ENCODE results near the gene KCTD8. TPM values are rescaled to one million over a fixed set of nuclear protein-coding genes. Genes with fewer than 3 reads are reported as not detected.

Gene KCTD8
- total RNA-seq, 1 donor from 2014 or later: not detected

- Mint-ChIP-seq H3K9me3 (no peaks in the 10 kb centered on the region), H3K27ac (no peak overlapping the region), H3K27me3 (ENCODE audit: insufficient read depth, low read depth) (no peaks in the 10 kb centered on the region), H3K4me1 (no peaks in the 10 kb centered on the region), H3K4me3 (no peak overlapping the region), H3K36me3 (no peaks in the 10 kb centered on the region)
- no peaks in the 10 kb centered on the region for H3K36me3 ChIP-seq
- no peaks in the 10 kb centered on the region for H3K27me3 ChIP-seq
- no peak overlapping the region for H2AFZ ChIP-seq (replicated peaks)
- H3K9ac ChIP-seq: no peak overlapping the region
- H3K4me2 ChIP-seq: no peak overlapping the region
- TF ChIP-seq EZH2 (IDR thresholded peaks at IDR 0.05): no peak
- no peak for TF ChIP-seq CTCF (IDR thresholded peaks at IDR 0.05)
- no peak for TF ChIP-seq EZH2phosphoT487 (IDR thresholded peaks at IDR 0.05)
- H3F3A ChIP-seq (ENCODE audit: low read depth): no peaks in the 10 kb centered on the region
- no peak overlapping the region for H3K27ac ChIP-seq
- no peaks in the 10 kb centered on the region for H3K9me3 ChIP-seq (ENCODE audit: low read depth)
- no peaks in the 10 kb centered on the region for H3K4me1 ChIP-seq
- H3K79me2 ChIP-seq (ENCODE audit: low read depth): no peaks in the 10 kb centered on the region
- no peaks in the 10 kb centered on the region for H4K20me1 ChIP-seq (ENCODE audit: low read depth)
- H3K4me3 ChIP-seq: no peak overlapping the region
- no peak for DNase-seq (ENCODE audit: low spot score)
These were observed 169.5 kb downstream of the KCTD8 start for GRCh38 chr4:44279066-44279465.

GRCh38 chr4:44257461-44257860 lies 191.1 kb downstream of the KCTD8 start:
- Histone ChIP-seq H3K4me2 (no peak overlapping the region), H3K4me3 (no peak overlapping the region), H3F3A (ENCODE audit: low read depth) (no peaks in the 10 kb centered on the region), H3K4me1 (peaks cover 10% of the 10 kb centered on the region), H3K36me3 (no peaks in the 10 kb centered on the region), H3K9me3 (ENCODE audit: low read depth) (no peaks in the 10 kb centered on the region), H3K27me3 (no peaks in the 10 kb centered on the region), H3K79me2 (ENCODE audit: low read depth) (no peaks in the 10 kb centered on the region), H2AFZ (replicated peaks) (peak overlapping the region; percentile 22), H3K27ac (no peak overlapping the region), H4K20me1 (ENCODE audit: low read depth) (no peaks in the 10 kb centered on the region), H3K9ac (no peak overlapping the region)
- H3K27me3 Mint-ChIP-seq (ENCODE audit: insufficient read depth, low read depth): no peaks in the 10 kb centered on the region
- no peak for TF ChIP-seq CTCF (IDR thresholded peaks at IDR 0.05)
- no peaks in the 10 kb centered on the region for H3K9me3 Mint-ChIP-seq
- no peak overlapping the region for H3K4me3 Mint-ChIP-seq
- H3K27ac Mint-ChIP-seq: no peak overlapping the region
- no peak for DNase-seq (ENCODE audit: low spot score)
- H3K36me3 Mint-ChIP-seq: no peaks in the 10 kb centered on the region
- H3K4me1 Mint-ChIP-seq: peaks cover 3% of the 10 kb centered on the region

- H3K27me3 ChIP-seq: no peaks in the 10 kb centered on the region
- no peak overlapping the region for H3K4me2 ChIP-seq
- Mint-ChIP-seq H3K27me3 (ENCODE audit: insufficient read depth, low read depth) (no peaks in the 10 kb centered on the region), H3K4me1 (peaks cover 3% of the 10 kb centered on the region), H3K9me3 (no peaks in the 10 kb centered on the region), H3K36me3 (no peaks in the 10 kb centered on the region), H3K27ac (no peak overlapping the region), H3K4me3 (no peak overlapping the region)
- peak; percentile 50 for DNase-seq (ENCODE audit: low spot score)
- H4K20me1 ChIP-seq (ENCODE audit: low read depth): no peaks in the 10 kb centered on the region
- H2AFZ ChIP-seq (replicated peaks): no peak overlapping the region
- H3K79me2 ChIP-seq (ENCODE audit: low read depth): no peaks in the 10 kb centered on the region
- peak; percentile 43 for TF ChIP-seq CTCF (IDR thresholded peaks at IDR 0.05)
- TF ChIP-seq EZH2 (IDR thresholded peaks at IDR 0.05): no peak
- peaks cover 10% of the 10 kb centered on the region for H3K4me1 ChIP-seq
- H3F3A ChIP-seq (ENCODE audit: low read depth): no peaks in the 10 kb centered on the region
- H3K4me3 ChIP-seq: no peak overlapping the region
- H3K36me3 ChIP-seq: no peaks in the 10 kb centered on the region
- no peak overlapping the region for H3K27ac ChIP-seq
- H3K9me3 ChIP-seq (ENCODE audit: low read depth): no peaks in the 10 kb centered on the region
- H3K9ac ChIP-seq: no peak overlapping the region
These were observed 192.2 kb downstream of the KCTD8 start for GRCh38 chr4:44256414-44256813.

- no peak overlapping the region for H3K27ac Mint-ChIP-seq
- H3K9me3 Mint-ChIP-seq: no peaks in the 10 kb centered on the region
- H3K4me1 ChIP-seq: no peaks in the 10 kb centered on the region
These were observed 211.0 kb downstream of the KCTD8 start for GRCh38 chr4:44237643-44238042.

More at GRCh38 chr4:44237643-44238042, 211.0 kb downstream of the KCTD8 start:
- no peak overlapping the region for H3K9ac ChIP-seq
- H3K79me2 ChIP-seq (ENCODE audit: low read depth): no peaks in the 10 kb centered on the region
- no peak overlapping the region for H2AFZ ChIP-seq (replicated peaks)
- no peak overlapping the region for H3K27ac ChIP-seq
- no peak overlapping the region for H3K4me2 ChIP-seq
- Mint-ChIP-seq H3K27me3 (ENCODE audit: insufficient read depth, low read depth) (no peaks in the 10 kb centered on the region), H3K4me3 (no peak overlapping the region), H3K36me3 (no peaks in the 10 kb centered on the region), H3K4me1 (no peaks in the 10 kb centered on the region)
- no peaks in the 10 kb centered on the region for H3F3A ChIP-seq (ENCODE audit: low read depth)
- H4K20me1 ChIP-seq (ENCODE audit: low read depth): no peaks in the 10 kb centered on the region
- no peak for DNase-seq (ENCODE audit: low spot score)
- no peak for TF ChIP-seq CTCF (IDR thresholded peaks at IDR 0.05)
- TF ChIP-seq EZH2phosphoT487 (IDR thresholded peaks at IDR 0.05): no peak
- TF ChIP-seq EZH2 (IDR thresholded peaks at IDR 0.05): no peak
- no peaks in the 10 kb centered on the region for H3K27me3 ChIP-seq
- no peaks in the 10 kb centered on the region for H3K9me3 ChIP-seq (ENCODE audit: low read depth)
- no peak overlapping the region for H3K4me3 ChIP-seq
- H3K36me3 ChIP-seq: no peaks in the 10 kb centered on the region

All from neural progenitor cell (in vitro differentiated cells).